Measurements from ENCODE around the gene GK. TPM values are rescaled to one million over a fixed set of nuclear protein-coding genes. Genes with fewer than 3 reads are reported as not detected.

GK gene
- total and polyA plus RNA-seq, 9 of the 15 experiments (the other 6 are each of a cell fraction or from before 2014, with no cell fraction given): 8.0 to 15.7 (median 12.4) TPM

DNA sequence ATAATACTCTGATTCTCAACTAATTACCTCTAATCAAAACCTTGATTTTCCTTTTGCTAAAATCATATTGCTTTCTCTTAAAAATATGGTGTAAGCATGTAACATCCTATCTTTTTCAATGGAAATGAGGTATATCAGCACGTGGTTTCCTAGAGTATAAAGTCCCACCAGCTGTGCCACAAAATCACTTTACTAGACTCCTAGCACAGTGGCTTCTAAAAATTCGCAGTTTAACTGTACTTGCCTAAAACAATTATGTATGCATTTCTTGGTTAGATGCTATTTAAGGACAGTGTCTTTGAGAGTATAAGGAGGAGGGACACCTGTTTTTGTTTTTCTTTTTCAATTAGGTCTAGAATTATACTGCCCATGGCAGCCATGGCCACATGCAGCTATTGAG is 62.8 kb downstream of the GK start:
- Histone ChIP-seq H3K36me3 (ENCODE audit: control insufficient read depth, insufficient read depth, low read length) (no peaks in the 10 kb centered on the region), H3K4me1 (replicated peaks in 1 of 2; ENCODE audit: control insufficient read depth in 2 of 2, insufficient read depth in 2 of 2, low read length in 2 of 2) (no peaks in the 10 kb centered on the region), H3K9me1 (ENCODE audit: control insufficient read depth, insufficient read depth, low read length) (no peaks in the 10 kb centered on the region), H3K79me2 (ENCODE audit: control insufficient read depth, insufficient read depth, low read length) (no peaks in the 10 kb centered on the region), H3K9me3 (replicated peaks; ENCODE audit: control insufficient read depth, insufficient read depth, low read depth, low read length) (no peaks in the 10 kb centered on the region), H3K4me2 (ENCODE audit: insufficient read depth, low read length) (no peak overlapping the region), H3K4me3 (no peak overlapping the region), H3K9ac (ENCODE audit: insufficient read depth in 1 of 2, low read depth in 2 of 2, low read length in 2 of 2) (no peak overlapping the region), H3K27ac (ENCODE audit: extremely low read depth, low read depth, low read length) (no peak overlapping the region), H4K20me1 (replicated peaks; ENCODE audit: control insufficient read depth, insufficient read depth, low read length) (no peaks in the 10 kb centered on the region), H3K27me3 (ENCODE audit: control insufficient read depth in 2 of 2, insufficient read depth in 2 of 2, low read length in 2 of 2) (no peaks in the 10 kb centered on the region), H2AFZ (ENCODE audit: low read depth, low read length) (no peak overlapping the region)
- TF ChIP-seq ZNF165 (CRISPR knock-in tag; IDR thresholded peaks at IDR 0.05; ENCODE audit: borderline replicate concordance) (no peak), ZNF778 (CRISPR knock-in tag; IDR thresholded peaks at IDR 0.05) (no peak), PHTF2 (CRISPR knock-in tag; IDR thresholded peaks at IDR 0.05) (no peak), SIRT6 (IDR thresholded peaks at IDR 0.05; ENCODE audit: low read depth, low read length) (no peak), NBN (IDR thresholded peaks at IDR 0.05; ENCODE audit: low read depth) (no peak), CCNT2 (IDR thresholded peaks at IDR 0.05; ENCODE audit: borderline replicate concordance, extremely low read depth, insufficient read length, low read depth, low read length) (no peak), HSF4 (CRISPR knock-in tag; IDR thresholded peaks at IDR 0.05; ENCODE audit: borderline replicate concordance) (no peak), SREBF1 (IDR thresholded peaks at IDR 0.05; ENCODE audit: borderline replicate concordance, low read depth, low read length) (no peak), ZNF175 (CRISPR knock-in tag; IDR thresholded peaks at IDR 0.05; ENCODE audit: low read depth) (no peak)
- TF ChIP-seq, protein P1, sequence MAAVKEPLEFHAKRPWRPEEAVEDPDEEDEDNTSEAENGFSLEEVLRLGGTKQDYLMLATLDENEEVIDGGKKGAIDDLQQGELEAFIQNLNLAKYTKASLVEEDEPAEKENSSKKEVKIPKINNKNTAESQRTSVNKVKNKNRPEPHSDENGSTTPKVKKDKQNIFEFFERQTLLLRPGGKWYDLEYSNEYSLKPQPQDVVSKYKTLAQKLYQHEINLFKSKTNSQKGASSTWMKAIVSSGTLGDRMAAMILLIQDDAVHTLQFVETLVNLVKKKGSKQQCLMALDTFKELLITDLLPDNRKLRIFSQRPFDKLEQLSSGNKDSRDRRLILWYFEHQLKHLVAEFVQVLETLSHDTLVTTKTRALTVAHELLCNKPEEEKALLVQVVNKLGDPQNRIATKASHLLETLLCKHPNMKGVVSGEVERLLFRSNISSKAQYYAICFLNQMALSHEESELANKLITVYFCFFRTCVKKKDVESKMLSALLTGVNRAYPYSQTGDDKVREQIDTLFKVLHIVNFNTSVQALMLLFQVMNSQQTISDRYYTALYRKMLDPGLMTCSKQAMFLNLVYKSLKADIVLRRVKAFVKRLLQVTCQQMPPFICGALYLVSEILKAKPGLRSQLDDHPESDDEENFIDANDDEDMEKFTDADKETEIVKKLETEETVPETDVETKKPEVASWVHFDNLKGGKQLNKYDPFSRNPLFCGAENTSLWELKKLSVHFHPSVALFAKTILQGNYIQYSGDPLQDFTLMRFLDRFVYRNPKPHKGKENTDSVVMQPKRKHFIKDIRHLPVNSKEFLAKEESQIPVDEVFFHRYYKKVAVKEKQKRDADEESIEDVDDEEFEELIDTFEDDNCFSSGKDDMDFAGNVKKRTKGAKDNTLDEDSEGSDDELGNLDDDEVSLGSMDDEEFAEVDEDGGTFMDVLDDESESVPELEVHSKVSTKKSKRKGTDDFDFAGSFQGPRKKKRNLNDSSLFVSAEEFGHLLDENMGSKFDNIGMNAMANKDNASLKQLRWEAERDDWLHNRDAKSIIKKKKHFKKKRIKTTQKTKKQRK (IDR thresholded peaks at IDR 0.05; ENCODE audit: borderline replicate concordance, low read depth, low read length): no peak
- TF ChIP-seq, protein P2, sequence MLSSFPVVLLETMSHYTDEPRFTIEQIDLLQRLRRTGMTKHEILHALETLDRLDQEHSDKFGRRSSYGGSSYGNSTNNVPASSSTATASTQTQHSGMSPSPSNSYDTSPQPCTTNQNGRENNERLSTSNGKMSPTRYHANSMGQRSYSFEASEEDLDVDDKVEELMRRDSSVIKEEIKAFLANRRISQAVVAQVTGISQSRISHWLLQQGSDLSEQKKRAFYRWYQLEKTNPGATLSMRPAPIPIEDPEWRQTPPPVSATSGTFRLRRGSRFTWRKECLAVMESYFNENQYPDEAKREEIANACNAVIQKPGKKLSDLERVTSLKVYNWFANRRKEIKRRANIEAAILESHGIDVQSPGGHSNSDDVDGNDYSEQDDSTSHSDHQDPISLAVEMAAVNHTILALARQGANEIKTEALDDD (IDR thresholded peaks at IDR 0.05): no peak
- TF ChIP-seq, protein P3, sequence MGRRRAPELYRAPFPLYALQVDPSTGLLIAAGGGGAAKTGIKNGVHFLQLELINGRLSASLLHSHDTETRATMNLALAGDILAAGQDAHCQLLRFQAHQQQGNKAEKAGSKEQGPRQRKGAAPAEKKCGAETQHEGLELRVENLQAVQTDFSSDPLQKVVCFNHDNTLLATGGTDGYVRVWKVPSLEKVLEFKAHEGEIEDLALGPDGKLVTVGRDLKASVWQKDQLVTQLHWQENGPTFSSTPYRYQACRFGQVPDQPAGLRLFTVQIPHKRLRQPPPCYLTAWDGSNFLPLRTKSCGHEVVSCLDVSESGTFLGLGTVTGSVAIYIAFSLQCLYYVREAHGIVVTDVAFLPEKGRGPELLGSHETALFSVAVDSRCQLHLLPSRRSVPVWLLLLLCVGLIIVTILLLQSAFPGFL (CRISPR knock-in tag; IDR thresholded peaks at IDR 0.05): no peak
- TF ChIP-seq, protein P4, sequence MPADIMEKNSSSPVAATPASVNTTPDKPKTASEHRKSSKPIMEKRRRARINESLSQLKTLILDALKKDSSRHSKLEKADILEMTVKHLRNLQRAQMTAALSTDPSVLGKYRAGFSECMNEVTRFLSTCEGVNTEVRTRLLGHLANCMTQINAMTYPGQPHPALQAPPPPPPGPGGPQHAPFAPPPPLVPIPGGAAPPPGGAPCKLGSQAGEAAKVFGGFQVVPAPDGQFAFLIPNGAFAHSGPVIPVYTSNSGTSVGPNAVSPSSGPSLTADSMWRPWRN (IDR thresholded peaks at IDR 0.05; ENCODE audit: low read depth): no peak
- WGBS (ENCODE audit: insufficient coverage, low coverage, missing lambda C conversion rate): 48% methylated on average over 2 of the region's 2 CpGs
- no peak for FAIRE-seq
- POLR2A ChIA-PET: interaction anchor here (1.1 kb wide), 1 partner anchor 9 kb away, joined by 3 read pairs; no protein-coding TSS in a partner anchor
- intact Hi-C loops (cut with micrococcal nuclease): no loop called here
- no peak for ATAC-seq
- BruUV-seq (replicated peaks): no TSS peak
- in situ Hi-C loops (cut with MboI): loop anchor here (5.0 kb wide), 1 partner anchor 144 kb away; no protein-coding TSS in a partner anchor
- CTCF ChIA-PET (ENCODE audit: low intra/inter-chr PET ratio): no interaction called here
- no peak for DNase-seq (ENCODE audit: extremely low read depth in 1 of 4, low spot score in 3 of 4)

Measured in K562 (cell line).